Activated T-cell treated with anti-CD3 and anti-CD28 coated beads, Interleukin-2, amount 50 U/mL, for 4 hours (primary cell): ENCODE data around the gene SDS. TPM values are rescaled to one million over a fixed set of nuclear protein-coding genes. Genes with fewer than 3 reads are reported as not detected.
"Not testable (repeated sequence)": the region's sequence is repeated elsewhere in the genome, so short reads cannot be mapped to it uniquely, and the experiment has no call there.

Experiments used
- ATAC-seq, 2 donors: fragments of 200-7000 bp; cut with Tn5 transposase; one replicate each; pipeline ENCODE4 v1.10.0; 2021
- DNase-seq: peaks from one replicate; pipeline ENCODE4 v3.0.0-alpha.2; 2020
- H3K27me3 Mint-ChIP-seq: one replicate; pipeline ENCODE4 v1.8.0; 2021; ENCODE audit warnings: low read depth, mixed read lengths
- H3K36me3 Mint-ChIP-seq: one replicate; pipeline ENCODE4 v1.8.0; 2022; ENCODE audit warnings: mixed read lengths; ENCODE audit not compliant: insufficient read depth
- H3K4me1 Mint-ChIP-seq: one replicate; pipeline ENCODE4 v1.8.0; 2021; ENCODE audit warnings: low read depth, mixed read lengths
- H3K4me3 Mint-ChIP-seq: one replicate; pipeline ENCODE4 v1.8.0; 2021; ENCODE audit warnings: mild to moderate bottlenecking, moderate library complexity, mixed read lengths
- H3K9me3 Mint-ChIP-seq: one replicate; pipeline ENCODE4 v1.8.0; 2021; ENCODE audit warnings: mixed read lengths
- total RNA-seq, 3 donors: library from RNA; stranded (reverse); gene quantifications; one replicate each; pipeline ENCODE4 v1.2.1, GENCODE V29; 2021

SDS gene
- total RNA-seq, 3 donors from 2014 or later: 0.18 TPM; not detected in 2

- H3K36me3 Mint-ChIP-seq: peaks cover 14% of the 10 kb centered on the region
- H3K9me3 Mint-ChIP-seq: no peaks in the 10 kb centered on the region
- no peaks in the 10 kb centered on the region for H3K27me3 Mint-ChIP-seq
- no peak overlapping the region for H3K4me3 Mint-ChIP-seq
- DNase-seq: no peak
- no peaks in the 10 kb centered on the region for H3K4me1 Mint-ChIP-seq
- ATAC-seq: no peak
These were observed 36.9 kb downstream of the SDS start for GRCh38 chr12:113366827-113367226.

- Mint-ChIP-seq H3K4me1 (no peaks in the 10 kb centered on the region), H3K27me3 (no peaks in the 10 kb centered on the region)
These were observed 37.9 kb downstream of the SDS start for GRCh38 chr12:113365639-113366395.

GRCh38 chr12:113364698-113365097 lies 39.0 kb downstream of the SDS start:
- no peak for DNase-seq
- Mint-ChIP-seq H3K27me3 (no peaks in the 10 kb centered on the region), H3K36me3 (peaks cover 9% of the 10 kb centered on the region), H3K4me3 (no peak overlapping the region), H3K4me1 (peaks cover 5% of the 10 kb centered on the region), H3K9me3 (no peaks in the 10 kb centered on the region)
- no peak for ATAC-seq

More at GRCh38 chr12:113365639-113366395, 37.9 kb downstream of the SDS start:
- DNase-seq: no peak
- H3K36me3 Mint-ChIP-seq: peaks cover 11% of the 10 kb centered on the region
- no peaks in the 10 kb centered on the region for H3K9me3 Mint-ChIP-seq
- ATAC-seq: no peak
- no peak overlapping the region for H3K4me3 Mint-ChIP-seq

- Mint-ChIP-seq H3K36me3 (peaks cover 7% of the 10 kb centered on the region), H3K4me3 (no peak overlapping the region), H3K4me1 (peaks cover 12% of the 10 kb centered on the region), H3K9me3 (no peaks in the 10 kb centered on the region), H3K27me3 (no peaks in the 10 kb centered on the region)
- ATAC-seq: no peak
- DNase-seq: no peak
These were observed 41.9 kb downstream of the SDS start for GRCh38 chr12:113361574-113362370.

GRCh38 chr12:113359939-113360748 lies 43.5 kb downstream of the SDS start:
- DNase-seq: no peak
- Mint-ChIP-seq H3K4me1 (peaks cover 12% of the 10 kb centered on the region), H3K9me3 (no peaks in the 10 kb centered on the region), H3K27me3 (no peaks in the 10 kb centered on the region), H3K4me3 (peak overlapping the region; percentile 87), H3K36me3 (peaks cover 1% of the 10 kb centered on the region)
- ATAC-seq: no peak

GRCh38 chr12:113359133-113359938 lies 44.4 kb downstream of the SDS start:
- DNase-seq: no peak
- no peak for ATAC-seq
- H3K9me3 Mint-ChIP-seq: no peaks in the 10 kb centered on the region

GRCh38 chr12:113358381-113359132 lies 45.1 kb downstream of the SDS start, which contains the start of gene PLBD2:
PLBD2 (plus strand) TSS chr12:113358587; CDS start chr12:113358601, 14 bp downstream.
- H3K36me3 Mint-ChIP-seq: no peaks in the 10 kb centered on the region
- ATAC-seq (peak; percentile 97 to 99), DNase-seq (peak; percentile 93)
- H3K4me3 Mint-ChIP-seq: peak within 1 kb of the TSS; percentile 87
- peaks cover 12% of the 10 kb centered on the region for H3K4me1 Mint-ChIP-seq
- no peaks in the 10 kb centered on the region for H3K27me3 Mint-ChIP-seq
- no peaks in the 10 kb centered on the region for H3K9me3 Mint-ChIP-seq

More at GRCh38 chr12:113359133-113359938, 44.4 kb downstream of the SDS start:
- no peaks in the 10 kb centered on the region for H3K36me3 Mint-ChIP-seq
- H3K4me3 Mint-ChIP-seq: peak overlapping the region; percentile 87
- H3K4me1 Mint-ChIP-seq: peaks cover 12% of the 10 kb centered on the region
- H3K27me3 Mint-ChIP-seq: no peaks in the 10 kb centered on the region

- DNase-seq, ATAC-seq, H3K4me3 Mint-ChIP-seq, H3K9me3 Mint-ChIP-seq, H3K27me3 Mint-ChIP-seq, H3K36me3 Mint-ChIP-seq, H3K4me1 Mint-ChIP-seq: not testable (repeated sequence)
These were observed 49.5 kb downstream of the SDS start for GRCh38 chr12:113354192-113354591.

GRCh38 chr12:113351089-113351488 lies 52.6 kb downstream of the SDS start:
- peaks cover 7% of the 10 kb centered on the region for H3K27me3 Mint-ChIP-seq
- no peak for DNase-seq
- no peaks in the 10 kb centered on the region for H3K36me3 Mint-ChIP-seq
- no peaks in the 10 kb centered on the region for H3K9me3 Mint-ChIP-seq
- no peaks in the 10 kb centered on the region for H3K4me1 Mint-ChIP-seq
- no peak overlapping the region for H3K4me3 Mint-ChIP-seq
- ATAC-seq: no peak

- DNase-seq (no peak), ATAC-seq (no peak)
- no peak overlapping the region for H3K4me3 Mint-ChIP-seq
- H3K4me1 Mint-ChIP-seq: no peaks in the 10 kb centered on the region
- H3K36me3 Mint-ChIP-seq: no peaks in the 10 kb centered on the region
- no peaks in the 10 kb centered on the region for H3K9me3 Mint-ChIP-seq
- H3K27me3 Mint-ChIP-seq: peaks cover 7% of the 10 kb centered on the region
These were observed 54.7 kb downstream of the SDS start for GRCh38 chr12:113348849-113349536.

GRCh38 chr12:113347892-113348291 lies 55.8 kb downstream of the SDS start:
- H3K4me3 Mint-ChIP-seq: no peak overlapping the region
- H3K27me3 Mint-ChIP-seq: peaks cover 7% of the 10 kb centered on the region
- no peak for ATAC-seq
- H3K9me3 Mint-ChIP-seq: no peaks in the 10 kb centered on the region
- H3K36me3 Mint-ChIP-seq: no peaks in the 10 kb centered on the region
- H3K4me1 Mint-ChIP-seq: no peaks in the 10 kb centered on the region
- DNase-seq: no peak

GRCh38 chr12:113347107-113347506 lies 56.6 kb downstream of the SDS start:
- H3K27me3 Mint-ChIP-seq: peaks cover 6% of the 10 kb centered on the region
- no peaks in the 10 kb centered on the region for H3K9me3 Mint-ChIP-seq
- ATAC-seq (no peak), DNase-seq (no peak)
- H3K36me3 Mint-ChIP-seq: no peaks in the 10 kb centered on the region
- no peak overlapping the region for H3K4me3 Mint-ChIP-seq
- no peaks in the 10 kb centered on the region for H3K4me1 Mint-ChIP-seq
